OCI-LY3 (cell line): Measurements from ENCODE around the gene AP1S3.

Experiments
- H2AFZ ChIP-seq: fragments of 200-600, 300-600 bp; shearing (Covaris generic); 2 replicates; pipeline ENCODE4 v1.6.0; 2014; ENCODE audit warnings: antibody characterized with exemption, low read depth, low read length
- H3K27ac ChIP-seq: fragments of 200-600, 300-600 bp; sonication (generic); 2 replicates; pipeline ENCODE4 v1.5.1; 2014; ENCODE audit warnings: mild to moderate bottlenecking, low read length, moderate library complexity, mixed read lengths
- H3K27me3 ChIP-seq: fragments of 200-600, 300-600 bp; sonication (generic); 2 replicates; pipeline ENCODE4 v1.6.1; 2014; ENCODE audit warnings: low read depth, low read length, mixed read lengths
- H3K36me3 ChIP-seq: fragments of 200-600, 300-600 bp; sonication (generic); replicated peaks from 2 replicates; pipeline ENCODE3; 2014; ENCODE audit warnings: low read depth, low read length, mixed read lengths
- H3K4me1 ChIP-seq: fragments of 300-600, 200-600 bp; sonication (generic); 2 replicates; pipeline ENCODE4 v1.6.1; 2014; ENCODE audit warnings: low read length, mixed read lengths
- H3K4me2 ChIP-seq: fragments of 200-600, 300-600 bp; sonication (generic); 2 replicates; pipeline ENCODE4 v1.6.1; 2014; ENCODE audit warnings: low read length, mixed read lengths
- H3K4me3 ChIP-seq: fragments of 300-600, 200-600 bp; sonication (generic); 2 replicates; pipeline ENCODE4 v1.5.1; 2014; ENCODE audit warnings: antibody characterized with exemption, mild to moderate bottlenecking, low read length, moderate library complexity
- H3K79me2 ChIP-seq: fragments of 300-600, 200-600 bp; shearing (Covaris generic); 2 replicates; pipeline ENCODE4 v1.6.1; 2014; ENCODE audit warnings: mild to moderate bottlenecking, low read length, mixed read lengths
- H3K9ac ChIP-seq: fragments of 300-600, 200-600 bp; shearing (Covaris generic); 2 replicates; pipeline ENCODE4 v1.6.0; 2014; ENCODE audit warnings: mild to moderate bottlenecking, low read length, moderate library complexity
- H3K9me3 ChIP-seq: fragments of 200-600, 300-600 bp; shearing (Covaris generic); 2 replicates; pipeline ENCODE4 v1.6.1; 2014; ENCODE audit warnings: low read length, mixed read lengths; ENCODE audit not compliant: insufficient read depth
- H4K20me1 ChIP-seq: fragments of 200-600, 300-600 bp; sonication (generic); 2 replicates; pipeline ENCODE4 v1.6.1; 2016; ENCODE audit warnings: low read length, mixed read lengths; ENCODE audit not compliant: insufficient read depth
- EZH2phosphoT487 ChIP-seq: fragments of 200-600 bp; shearing (Covaris generic); IDR thresholded peaks from 2 replicates; pipeline ENCODE4 v1.6.1; 2018; ENCODE audit warnings: antibody characterized with exemption, mixed run types, low read depth
- TF ChIP-seq, protein P1 (sequence below): fragments of 200-600, 300-600 bp; sonication (generic); IDR thresholded peaks from 2 replicates; pipeline ENCODE4 v1.5.1; 2014; ENCODE audit warnings: antibody characterized with exemption, low read length, low read depth

Gene AP1S3

DNA sequence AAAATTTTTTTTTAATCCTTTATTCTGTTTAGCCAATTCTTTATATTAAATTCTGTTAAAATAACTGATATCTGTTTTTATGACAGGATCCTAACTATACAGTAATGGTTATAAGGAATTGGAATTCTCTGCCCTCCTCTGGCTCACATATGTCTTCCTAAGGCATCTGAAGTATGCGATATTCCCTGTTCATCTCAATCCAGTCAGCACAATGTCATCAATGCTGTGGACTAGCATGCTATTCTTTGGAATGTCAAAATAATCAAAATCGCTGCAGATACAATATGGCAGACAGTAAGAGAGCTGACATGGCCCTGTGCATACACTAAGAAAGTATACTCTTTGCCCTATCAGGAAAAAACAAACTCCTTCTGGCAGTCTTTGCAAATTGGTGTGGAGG lies 107.6 kb downstream of the AP1S3 start:
- Histone ChIP-seq H3K27me3 (no peaks in the 10 kb centered on the region), H3K9me3 (no peaks in the 10 kb centered on the region), H3K4me2 (no peak overlapping the region), H3K79me2 (no peaks in the 10 kb centered on the region), H2AFZ (no peak overlapping the region), H3K4me3 (no peak overlapping the region), H3K4me1 (no peaks in the 10 kb centered on the region), H4K20me1 (no peaks in the 10 kb centered on the region), H3K36me3 (no peaks in the 10 kb centered on the region), H3K9ac (no peak overlapping the region), H3K27ac (no peak overlapping the region)
- TF ChIP-seq EZH2phosphoT487, result no peak
- TF ChIP-seq, protein P1, sequence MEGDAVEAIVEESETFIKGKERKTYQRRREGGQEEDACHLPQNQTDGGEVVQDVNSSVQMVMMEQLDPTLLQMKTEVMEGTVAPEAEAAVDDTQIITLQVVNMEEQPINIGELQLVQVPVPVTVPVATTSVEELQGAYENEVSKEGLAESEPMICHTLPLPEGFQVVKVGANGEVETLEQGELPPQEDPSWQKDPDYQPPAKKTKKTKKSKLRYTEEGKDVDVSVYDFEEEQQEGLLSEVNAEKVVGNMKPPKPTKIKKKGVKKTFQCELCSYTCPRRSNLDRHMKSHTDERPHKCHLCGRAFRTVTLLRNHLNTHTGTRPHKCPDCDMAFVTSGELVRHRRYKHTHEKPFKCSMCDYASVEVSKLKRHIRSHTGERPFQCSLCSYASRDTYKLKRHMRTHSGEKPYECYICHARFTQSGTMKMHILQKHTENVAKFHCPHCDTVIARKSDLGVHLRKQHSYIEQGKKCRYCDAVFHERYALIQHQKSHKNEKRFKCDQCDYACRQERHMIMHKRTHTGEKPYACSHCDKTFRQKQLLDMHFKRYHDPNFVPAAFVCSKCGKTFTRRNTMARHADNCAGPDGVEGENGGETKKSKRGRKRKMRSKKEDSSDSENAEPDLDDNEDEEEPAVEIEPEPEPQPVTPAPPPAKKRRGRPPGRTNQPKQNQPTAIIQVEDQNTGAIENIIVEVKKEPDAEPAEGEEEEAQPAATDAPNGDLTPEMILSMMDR, result no peak

DNA sequence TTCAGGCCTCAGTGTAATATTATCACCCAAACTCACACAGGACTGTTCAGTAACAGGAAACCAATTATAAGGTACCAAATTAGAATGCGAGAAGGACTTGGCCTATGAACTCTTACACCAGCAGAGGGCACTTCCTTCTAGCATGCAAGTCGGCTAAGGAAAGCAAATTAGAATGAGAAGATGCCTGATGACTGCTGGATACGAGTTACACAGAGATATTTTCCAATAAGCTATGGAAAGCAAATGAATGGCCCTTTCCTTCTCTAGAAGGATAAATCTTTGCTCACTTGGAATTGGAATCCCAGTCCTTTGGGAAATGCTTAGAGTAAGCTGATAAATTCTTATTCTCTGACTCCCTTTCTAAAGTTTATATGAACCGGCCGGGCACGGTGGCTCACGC lies 109.8 kb downstream of the AP1S3 start:
- no peak for TF ChIP-seq EZH2phosphoT487
- TF ChIP-seq, protein P1, result peak; percentile 73
- Histone ChIP-seq H3K9me3 (no peaks in the 10 kb centered on the region), H3K9ac (no peak overlapping the region), H3K27ac (no peak overlapping the region), H4K20me1 (no peaks in the 10 kb centered on the region), H3K4me3 (no peak overlapping the region), H3K4me2 (no peak overlapping the region), H3K36me3 (no peaks in the 10 kb centered on the region), H3K4me1 (no peaks in the 10 kb centered on the region), H3K79me2 (no peaks in the 10 kb centered on the region), H2AFZ (no peak overlapping the region), H3K27me3 (no peaks in the 10 kb centered on the region)

DNA sequence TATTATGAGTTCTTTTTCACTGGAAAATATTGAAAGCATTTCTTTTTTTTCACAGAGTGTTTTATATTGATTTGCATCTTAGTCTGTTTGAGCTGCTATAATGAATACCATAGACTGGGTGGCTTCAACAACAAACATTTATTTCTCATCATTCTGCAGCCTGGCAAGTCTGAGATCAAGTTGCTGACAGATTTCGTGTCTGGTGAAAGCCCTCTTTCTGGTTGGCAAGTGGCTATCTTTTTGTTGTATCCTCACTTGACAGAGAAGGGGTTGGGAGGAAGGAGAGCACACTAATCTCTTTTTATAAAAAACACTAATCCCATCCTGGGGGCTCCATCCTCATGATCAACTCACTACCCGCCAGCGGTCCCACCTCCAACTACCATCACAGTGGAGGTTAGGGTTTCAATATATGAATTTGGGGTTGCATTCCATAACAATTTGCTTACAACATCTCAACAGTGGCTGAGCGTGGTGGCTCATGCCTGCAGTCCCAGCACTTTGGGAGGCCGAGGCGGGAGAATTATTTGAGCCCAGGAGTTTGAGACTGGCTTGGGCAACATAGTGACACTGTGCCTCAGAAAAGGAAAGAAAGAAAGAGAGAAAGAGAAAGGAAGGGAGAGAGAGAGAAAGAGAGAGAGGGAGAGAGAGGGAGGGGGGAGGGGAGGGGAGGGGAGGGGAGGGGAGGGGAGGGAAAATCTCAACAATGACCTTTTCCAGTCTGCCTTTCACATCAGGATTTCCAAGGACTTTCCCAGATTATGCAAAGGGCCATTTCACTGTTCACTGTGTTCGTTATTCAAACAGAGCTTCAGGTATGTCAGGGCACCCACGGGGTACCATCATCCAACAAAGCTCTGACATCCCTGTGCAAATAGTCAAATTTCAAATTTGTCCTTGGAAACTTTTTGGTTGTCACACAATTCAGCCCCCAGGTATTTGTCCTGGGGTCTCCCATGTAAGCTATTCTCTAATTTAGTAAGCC lies 111.1 kb downstream of the AP1S3 start:
- Histone ChIP-seq H2AFZ (no peak overlapping the region), H3K27ac (no peak overlapping the region), H3K9me3 (no peaks in the 10 kb centered on the region), H3K27me3 (no peaks in the 10 kb centered on the region), H4K20me1 (no peaks in the 10 kb centered on the region), H3K4me1 (no peaks in the 10 kb centered on the region), H3K4me3 (no peak overlapping the region), H3K9ac (no peak overlapping the region), H3K36me3 (no peaks in the 10 kb centered on the region), H3K4me2 (no peak overlapping the region), H3K79me2 (no peaks in the 10 kb centered on the region)
- TF ChIP-seq, protein P1, result no peak

DNA sequence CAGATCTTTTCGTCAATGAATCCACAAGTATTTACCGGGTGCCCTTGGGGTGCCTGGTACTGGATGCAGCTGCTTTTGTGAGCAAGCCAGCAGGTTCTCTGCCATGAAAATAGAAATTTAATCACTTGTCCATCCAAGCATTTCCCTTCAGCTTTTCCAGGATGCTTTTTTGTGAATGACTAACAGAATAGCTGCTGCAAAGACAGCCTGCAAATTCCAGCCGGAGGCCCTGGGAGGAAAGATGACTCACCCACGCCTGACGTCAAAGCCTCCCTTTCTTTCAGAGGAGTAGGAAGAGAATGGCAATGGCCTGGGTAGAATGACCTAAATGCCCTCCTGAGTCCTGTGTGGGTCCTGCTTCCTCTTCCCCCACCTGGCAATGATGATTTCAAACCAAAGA lies 111.9 kb downstream of the AP1S3 start:
- Histone ChIP-seq H3K9ac (no peak overlapping the region), H3K9me3 (no peaks in the 10 kb centered on the region), H3K4me3 (no peak overlapping the region), H3K27ac (no peak overlapping the region), H3K27me3 (no peaks in the 10 kb centered on the region), H3K36me3 (no peaks in the 10 kb centered on the region), H3K4me1 (peaks cover 2% of the 10 kb centered on the region), H3K79me2 (no peaks in the 10 kb centered on the region), H2AFZ (no peak overlapping the region), H4K20me1 (no peaks in the 10 kb centered on the region), H3K4me2 (no peak overlapping the region)
- TF ChIP-seq EZH2phosphoT487, result no peak
- TF ChIP-seq, protein P1, result no peak
